ENCODE measurements around the gene OSBPL6.

DNA sequence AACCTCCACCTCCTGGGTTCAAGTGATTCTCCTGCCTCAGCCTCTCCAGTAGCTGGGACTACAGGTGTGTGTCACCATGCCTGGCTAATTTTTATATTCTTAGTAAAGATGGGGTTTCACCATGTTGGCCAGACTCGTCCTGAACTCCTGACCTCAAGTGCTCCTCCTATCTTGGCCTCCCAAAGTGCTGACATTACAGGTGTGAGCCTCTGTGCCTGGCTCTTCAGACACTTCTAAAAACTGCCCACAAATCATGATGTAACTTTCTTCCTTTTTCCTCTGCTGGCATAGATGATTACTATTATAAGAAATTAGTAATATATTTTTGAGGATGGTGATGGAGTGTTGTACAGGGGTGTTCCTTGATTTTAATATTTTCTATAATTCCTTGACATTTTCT, 6.0 kb downstream of the OSBPL6 start:
- TF ChIP-seq, protein P1, sequence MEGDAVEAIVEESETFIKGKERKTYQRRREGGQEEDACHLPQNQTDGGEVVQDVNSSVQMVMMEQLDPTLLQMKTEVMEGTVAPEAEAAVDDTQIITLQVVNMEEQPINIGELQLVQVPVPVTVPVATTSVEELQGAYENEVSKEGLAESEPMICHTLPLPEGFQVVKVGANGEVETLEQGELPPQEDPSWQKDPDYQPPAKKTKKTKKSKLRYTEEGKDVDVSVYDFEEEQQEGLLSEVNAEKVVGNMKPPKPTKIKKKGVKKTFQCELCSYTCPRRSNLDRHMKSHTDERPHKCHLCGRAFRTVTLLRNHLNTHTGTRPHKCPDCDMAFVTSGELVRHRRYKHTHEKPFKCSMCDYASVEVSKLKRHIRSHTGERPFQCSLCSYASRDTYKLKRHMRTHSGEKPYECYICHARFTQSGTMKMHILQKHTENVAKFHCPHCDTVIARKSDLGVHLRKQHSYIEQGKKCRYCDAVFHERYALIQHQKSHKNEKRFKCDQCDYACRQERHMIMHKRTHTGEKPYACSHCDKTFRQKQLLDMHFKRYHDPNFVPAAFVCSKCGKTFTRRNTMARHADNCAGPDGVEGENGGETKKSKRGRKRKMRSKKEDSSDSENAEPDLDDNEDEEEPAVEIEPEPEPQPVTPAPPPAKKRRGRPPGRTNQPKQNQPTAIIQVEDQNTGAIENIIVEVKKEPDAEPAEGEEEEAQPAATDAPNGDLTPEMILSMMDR (IDR thresholded peaks at IDR 0.05) = no peak
- TF ChIP-seq ZFX (IDR thresholded peaks at IDR 0.05; ENCODE audit: borderline replicate concordance) = no peak

Data from 22Rv1 (cell line).